Measurements from ENCODE around the gene SLIT3. TPM values are rescaled to one million over a fixed set of nuclear protein-coding genes. Genes with fewer than 3 reads are reported as not detected.

Gene SLIT3
- total RNA-seq, 1 donor from 2014 or later: 5.0 TPM

- no peaks in the 10 kb centered on the region for H3K27me3 ChIP-seq (ENCODE audit: control insufficient read depth, insufficient read depth, low read length)
- TF ChIP-seq CTCF (IDR thresholded peaks at IDR 0.05; ENCODE audit: insufficient read depth, low read length, poor library complexity, severe bottlenecking): no peak
- H3K4me3 ChIP-seq (ENCODE audit: low read depth, low read length): no peak overlapping the region
- DNase-seq (ENCODE audit: low read depth): no peak
- no peaks in the 10 kb centered on the region for H3K36me3 ChIP-seq (ENCODE audit: control insufficient read depth, insufficient read depth, low read length)
Measured at GRCh38 chr5:168881427-168882149, 419.4 kb downstream of the SLIT3 start.

GRCh38 chr5:168879929-168880328, 421.0 kb downstream of the SLIT3 start:
- DNase-seq (ENCODE audit: low read depth): no peak

GRCh38 chr5:168879331-168879730, 421.6 kb downstream of the SLIT3 start:
- no peak for DNase-seq (ENCODE audit: low read depth)
- Histone ChIP-seq H3K36me3 (ENCODE audit: control insufficient read depth, insufficient read depth, low read length) (no peaks in the 10 kb centered on the region), H3K4me3 (ENCODE audit: low read depth, low read length) (no peak overlapping the region), H3K27me3 (ENCODE audit: control insufficient read depth, insufficient read depth, low read length) (no peaks in the 10 kb centered on the region)
- TF ChIP-seq CTCF (IDR thresholded peaks at IDR 0.05; ENCODE audit: insufficient read depth, low read length, poor library complexity, severe bottlenecking): no peak

More at GRCh38 chr5:168879929-168880328, 421.0 kb downstream of the SLIT3 start:
- no peak for TF ChIP-seq CTCF (IDR thresholded peaks at IDR 0.05; ENCODE audit: insufficient read depth, low read length, poor library complexity, severe bottlenecking)
- no peak overlapping the region for H3K4me3 ChIP-seq (ENCODE audit: low read depth, low read length)
- no peaks in the 10 kb centered on the region for H3K27me3 ChIP-seq (ENCODE audit: control insufficient read depth, insufficient read depth, low read length)
- H3K36me3 ChIP-seq (ENCODE audit: control insufficient read depth, insufficient read depth, low read length): no peaks in the 10 kb centered on the region

- Histone ChIP-seq H3K27me3 (ENCODE audit: control insufficient read depth, insufficient read depth, low read length) (no peaks in the 10 kb centered on the region), H3K4me3 (ENCODE audit: low read depth, low read length) (no peak overlapping the region)
Measured at GRCh38 chr5:168878135-168878745, 422.7 kb downstream of the SLIT3 start.

GRCh38 chr5:168877132-168877892, 423.6 kb downstream of the SLIT3 start:
- Histone ChIP-seq H3K36me3 (ENCODE audit: control insufficient read depth, insufficient read depth, low read length) (no peaks in the 10 kb centered on the region), H3K27me3 (ENCODE audit: control insufficient read depth, insufficient read depth, low read length) (no peaks in the 10 kb centered on the region), H3K4me3 (ENCODE audit: low read depth, low read length) (no peak overlapping the region)
- no peak for TF ChIP-seq CTCF (IDR thresholded peaks at IDR 0.05; ENCODE audit: insufficient read depth, low read length, poor library complexity, severe bottlenecking)
- DNase-seq (ENCODE audit: low read depth): no peak

More at GRCh38 chr5:168878135-168878745, 422.7 kb downstream of the SLIT3 start:
- no peak for TF ChIP-seq CTCF (IDR thresholded peaks at IDR 0.05; ENCODE audit: insufficient read depth, low read length, poor library complexity, severe bottlenecking)
- DNase-seq (ENCODE audit: low read depth): no peak
- no peaks in the 10 kb centered on the region for H3K36me3 ChIP-seq (ENCODE audit: control insufficient read depth, insufficient read depth, low read length)
